Skeletal muscle satellite cell (primary cell): ENCODE results near the gene PLIN5.

ENCODE experiments used
- H3K27me3 ChIP-seq: 2 replicates; pipeline ENCODE4 v1.7.0; 2013; ENCODE audit warnings: low read length; ENCODE audit not compliant: control insufficient read depth, insufficient read depth
- H3K36me3 ChIP-seq: 2 replicates; pipeline ENCODE4 v1.7.0; 2013; ENCODE audit warnings: mild to moderate bottlenecking, control low read depth, low read length; ENCODE audit not compliant: insufficient read depth
- H3K4me1 ChIP-seq: 2 replicates; pipeline ENCODE4 v1.7.0; 2013; ENCODE audit warnings: low read length; ENCODE audit not compliant: control insufficient read depth, insufficient read depth
- H3K4me2 ChIP-seq: 2 replicates; pipeline ENCODE4 v1.7.0; 2013; ENCODE audit warnings: mild to moderate bottlenecking, low read length
- H3K4me3 ChIP-seq: 2 replicates; pipeline ENCODE4 v1.7.0; 2013; ENCODE audit warnings: low read length
- H3K9ac ChIP-seq: 2 replicates; pipeline ENCODE4 v1.7.0; 2013; ENCODE audit warnings: mild to moderate bottlenecking, low read depth, low read length, moderate library complexity
- H3K9me3 ChIP-seq: replicated peaks from 2 replicates; pipeline ENCODE4 v1.7.0; 2013; ENCODE audit warnings: mild to moderate bottlenecking, control low read depth, low read length

The PLIN5 gene

GRCh38 chr19:4513248-4513647 is 21.8 kb downstream of the PLIN5 start:
- no peaks in the 10 kb centered on the region for H3K9me3 ChIP-seq
- H3K4me3 ChIP-seq: no peak overlapping the region
- peaks cover 28% of the 10 kb centered on the region for H3K27me3 ChIP-seq
- H3K4me2 ChIP-seq: no peak overlapping the region
- peaks cover 9% of the 10 kb centered on the region for H3K4me1 ChIP-seq
- no peaks in the 10 kb centered on the region for H3K36me3 ChIP-seq
- no peak overlapping the region for H3K9ac ChIP-seq

GRCh38 chr19:4512070-4512469 is 23.0 kb downstream of the PLIN5 start:
- no peak overlapping the region for H3K9ac ChIP-seq
- peaks cover 16% of the 10 kb centered on the region for H3K27me3 ChIP-seq
- H3K4me3 ChIP-seq: no peak overlapping the region
- H3K4me2 ChIP-seq: no peak overlapping the region
- H3K9me3 ChIP-seq: no peaks in the 10 kb centered on the region
- H3K36me3 ChIP-seq: no peaks in the 10 kb centered on the region
- peaks cover 5% of the 10 kb centered on the region for H3K4me1 ChIP-seq

- Histone ChIP-seq H3K4me3 (no peak overlapping the region), H3K4me1 (peaks cover 7% of the 10 kb centered on the region), H3K36me3 (peaks cover 4% of the 10 kb centered on the region), H3K9ac (no peak overlapping the region), H3K27me3 (peaks cover 10% of the 10 kb centered on the region), H3K4me2 (no peak overlapping the region), H3K9me3 (no peaks in the 10 kb centered on the region)
Observed at GRCh38 chr19:4511300-4512054, 23.5 kb downstream of the PLIN5 start.

- Histone ChIP-seq H3K4me2 (no peak overlapping the region), H3K27me3 (peaks cover 2% of the 10 kb centered on the region), H3K4me1 (peaks cover 11% of the 10 kb centered on the region), H3K4me3 (no peak overlapping the region), H3K9ac (no peak overlapping the region), H3K36me3 (peaks cover 5% of the 10 kb centered on the region), H3K9me3 (no peaks in the 10 kb centered on the region)
Observed at GRCh38 chr19:4510435-4511255, 24.4 kb downstream of the PLIN5 start.

- H3K4me2 ChIP-seq: no peak overlapping the region
- H3K4me3 ChIP-seq: no peak overlapping the region
- peaks cover 10% of the 10 kb centered on the region for H3K36me3 ChIP-seq
- peaks cover 17% of the 10 kb centered on the region for H3K4me1 ChIP-seq
- no peaks in the 10 kb centered on the region for H3K9me3 ChIP-seq
- no peaks in the 10 kb centered on the region for H3K27me3 ChIP-seq
- no peak overlapping the region for H3K9ac ChIP-seq
Observed at GRCh38 chr19:4508698-4509097, 26.3 kb downstream of the PLIN5 start.

GRCh38 chr19:4507804-4508203 is 27.2 kb downstream of the PLIN5 start:
- no peak overlapping the region for H3K9ac ChIP-seq
- no peak overlapping the region for H3K4me2 ChIP-seq
- no peaks in the 10 kb centered on the region for H3K9me3 ChIP-seq
- no peak overlapping the region for H3K4me3 ChIP-seq
- no peaks in the 10 kb centered on the region for H3K27me3 ChIP-seq
- peaks cover 10% of the 10 kb centered on the region for H3K36me3 ChIP-seq
- H3K4me1 ChIP-seq: peaks cover 17% of the 10 kb centered on the region

GRCh38 chr19:4507150-4507452 is 27.9 kb downstream of the PLIN5 start:
- H3K36me3 ChIP-seq: peaks cover 16% of the 10 kb centered on the region
- no peak overlapping the region for H3K9ac ChIP-seq
- no peaks in the 10 kb centered on the region for H3K9me3 ChIP-seq
- no peaks in the 10 kb centered on the region for H3K27me3 ChIP-seq
- no peak overlapping the region for H3K4me2 ChIP-seq
- H3K4me1 ChIP-seq: peaks cover 17% of the 10 kb centered on the region
- H3K4me3 ChIP-seq: no peak overlapping the region

- Histone ChIP-seq H3K4me2 (no peak overlapping the region), H3K36me3 (peaks cover 19% of the 10 kb centered on the region), H3K4me3 (no peak overlapping the region), H3K9me3 (no peaks in the 10 kb centered on the region), H3K27me3 (no peaks in the 10 kb centered on the region), H3K4me1 (peaks cover 17% of the 10 kb centered on the region), H3K9ac (no peak overlapping the region)
Observed at GRCh38 chr19:4506449-4507149, 28.4 kb downstream of the PLIN5 start.

- Histone ChIP-seq H3K9me3 (no peaks in the 10 kb centered on the region), H3K27me3 (no peaks in the 10 kb centered on the region), H3K9ac (no peak overlapping the region), H3K4me1 (peaks cover 17% of the 10 kb centered on the region), H3K36me3 (peaks cover 25% of the 10 kb centered on the region), H3K4me2 (no peak overlapping the region), H3K4me3 (no peak overlapping the region)
Observed at GRCh38 chr19:4505570-4506448, 29.2 kb downstream of the PLIN5 start.

GRCh38 chr19:4504891-4505569 is 30.0 kb downstream of the PLIN5 start:
- Histone ChIP-seq H3K4me2 (no peak overlapping the region), H3K36me3 (peaks cover 25% of the 10 kb centered on the region), H3K9ac (no peak overlapping the region), H3K4me1 (peaks cover 17% of the 10 kb centered on the region), H3K9me3 (no peaks in the 10 kb centered on the region), H3K27me3 (no peaks in the 10 kb centered on the region), H3K4me3 (no peak overlapping the region)
